Activated CD8-positive, alpha-beta memory T cell treated with anti-CD3 and anti-CD28 coated beads, Interleukin-2, amount 10 ng/mL, durations not matched to agents 7 days and 5 days (primary cell): ENCODE data around the gene HIBADH. TPM values are rescaled to one million over a fixed set of nuclear protein-coding genes. Genes with fewer than 3 reads are reported as not detected.
"Not testable (repeated sequence)": the region's sequence is repeated elsewhere in the genome, so short reads cannot be mapped to it uniquely, and the experiment has no call there.

Experiments
- ATAC-seq: fragments of 150-1000 bp; cut with Tn5 transposase; one replicate; pipeline ENCODE4 v1.10.0; 2021; ENCODE audit warnings: moderate library complexity
- CTCF ChIA-PET: fragments of 350-600 bp; sonication (Branson Sonifier 250); formaldehyde crosslinking; loops from one replicate; lab custom pipeline; 2021; ENCODE audit warnings: antibody characterized with exemption; lab: Charles Lee
- DNase-seq: peaks from one replicate; pipeline ENCODE4 v3.0.0-alpha.2; 2020
- H3K27ac Mint-ChIP-seq: one replicate; pipeline ENCODE4 v1.8.0; 2021; ENCODE audit warnings: mild to moderate bottlenecking, mixed read lengths
- H3K27me3 Mint-ChIP-seq: one replicate; pipeline ENCODE4 v1.8.0; 2021; ENCODE audit warnings: mixed read lengths
- H3K36me3 Mint-ChIP-seq: one replicate; pipeline ENCODE4 v1.8.0; 2021; ENCODE audit warnings: mild to moderate bottlenecking, mixed read lengths
- H3K4me1 Mint-ChIP-seq: one replicate; pipeline ENCODE4 v1.8.0; 2021; ENCODE audit warnings: mixed read lengths
- H3K4me3 Mint-ChIP-seq: one replicate; pipeline ENCODE4 v1.8.0; 2021; ENCODE audit warnings: mild to moderate bottlenecking, moderate library complexity, mixed read lengths
- H3K9me3 Mint-ChIP-seq: one replicate; pipeline ENCODE4 v1.8.0; 2022; ENCODE audit warnings: low read depth, mixed read lengths
- total RNA-seq, 2 experiments: library from RNA; stranded (reverse); gene quantifications; one replicate each; pipeline ENCODE4 v1.2.3, GENCODE V29; 2021

The HIBADH gene
- total RNA-seq, 2 experiments from 2014 or later = 13.1 to 15.8 TPM

- Mint-ChIP-seq H3K4me1 (peaks cover 16% of the 10 kb centered on the region), H3K36me3 (peaks cover 15% of the 10 kb centered on the region), H3K27ac (peak overlapping the region; percentile 34), H3K27me3 (no peaks in the 10 kb centered on the region), H3K9me3 (no peaks in the 10 kb centered on the region), H3K4me3 (peak overlapping the region; percentile 49)
- CTCF ChIA-PET = interaction anchor here (1.1 to 1.9 kb wide), 3 partner anchors 12 to 133 kb away, joined by 3 to 7 read pairs (median 4); partner anchors contain the start of gene HIBADH
- no peak for ATAC-seq
- DNase-seq = no peak
Measured at GRCh38 chr7:27641581-27642230, 21.0 kb downstream of the HIBADH start.

- no peaks in the 10 kb centered on the region for H3K27me3 Mint-ChIP-seq
- peaks cover 23% of the 10 kb centered on the region for H3K4me1 Mint-ChIP-seq
- DNase-seq (no peak), ATAC-seq (no peak)
- H3K36me3 Mint-ChIP-seq = peaks cover 15% of the 10 kb centered on the region
- peak overlapping the region; percentile 16 for H3K4me3 Mint-ChIP-seq
- H3K27ac Mint-ChIP-seq = peak overlapping the region; percentile 34
- CTCF ChIA-PET = interaction anchor here (1.1 to 1.8 kb wide), 2 partner anchors 13 to 134 kb away, joined by 3 to 7 read pairs; no protein-coding TSS in a partner anchor
- H3K9me3 Mint-ChIP-seq = no peaks in the 10 kb centered on the region
Measured at GRCh38 chr7:27640884-27641574, 21.7 kb downstream of the HIBADH start.

- CTCF ChIA-PET = interaction anchor here (0.8 kb wide), 1 partner anchor 9 kb away, joined by 3 read pairs; no protein-coding TSS in a partner anchor
- Mint-ChIP-seq H3K27me3 (no peaks in the 10 kb centered on the region), H3K27ac (no peak overlapping the region), H3K4me3 (no peak overlapping the region), H3K4me1 (peaks cover 33% of the 10 kb centered on the region), H3K9me3 (no peaks in the 10 kb centered on the region), H3K36me3 (peaks cover 15% of the 10 kb centered on the region)
- DNase-seq (no peak), ATAC-seq (no peak)
Measured at GRCh38 chr7:27639851-27640250, 22.8 kb downstream of the HIBADH start.

GRCh38 chr7:27639048-27639447 lies 23.6 kb downstream of the HIBADH start:
- CTCF ChIA-PET, DNase-seq, H3K9me3 Mint-ChIP-seq, ATAC-seq, H3K27ac Mint-ChIP-seq, H3K4me3 Mint-ChIP-seq, H3K27me3 Mint-ChIP-seq: not testable (repeated sequence)
- Mint-ChIP-seq H3K4me1 (peaks cover 38% of the 10 kb centered on the region), H3K36me3 (peaks cover 13% of the 10 kb centered on the region)

GRCh38 chr7:27636326-27637006 lies 26.2 kb downstream of the HIBADH start:
- Mint-ChIP-seq H3K27me3 (no peaks in the 10 kb centered on the region), H3K36me3 (peaks cover 17% of the 10 kb centered on the region), H3K9me3 (no peaks in the 10 kb centered on the region), H3K4me3 (no peak overlapping the region), H3K4me1 (peaks cover 29% of the 10 kb centered on the region), H3K27ac (peak overlapping the region; percentile 67)
- DNase-seq (no peak), ATAC-seq (no peak)
- CTCF ChIA-PET = interaction anchor here (0.8 kb wide), 1 partner anchor 165 kb away, joined by 4 read pairs; no protein-coding TSS in a partner anchor

- Mint-ChIP-seq H3K9me3 (no peaks in the 10 kb centered on the region), H3K4me3 (no peak overlapping the region), H3K4me1 (peaks cover 24% of the 10 kb centered on the region), H3K27me3 (no peaks in the 10 kb centered on the region), H3K36me3 (peaks cover 17% of the 10 kb centered on the region), H3K27ac (peak overlapping the region; percentile 53)
- CTCF ChIA-PET = no interaction called here
- peak; percentile 49 for ATAC-seq
- peak; percentile 43 for DNase-seq
Measured at GRCh38 chr7:27635728-27636127, 27.0 kb downstream of the HIBADH start.

- peak overlapping the region; percentile 25 for H3K27ac Mint-ChIP-seq
- no peak for DNase-seq
- peaks cover 17% of the 10 kb centered on the region for H3K36me3 Mint-ChIP-seq
- peak overlapping the region; percentile 3 for H3K4me3 Mint-ChIP-seq
- ATAC-seq = no peak
- CTCF ChIA-PET = interaction anchor here (2.1 kb wide), 1 partner anchor 8 kb away, joined by 6 read pairs; no protein-coding TSS in a partner anchor
- H3K4me1 Mint-ChIP-seq = peaks cover 24% of the 10 kb centered on the region
- no peaks in the 10 kb centered on the region for H3K9me3 Mint-ChIP-seq
- no peaks in the 10 kb centered on the region for H3K27me3 Mint-ChIP-seq
Measured at GRCh38 chr7:27634671-27635493, 27.8 kb downstream of the HIBADH start.

GRCh38 chr7:27633062-27633461 lies 29.6 kb downstream of the HIBADH start:
- CTCF ChIA-PET = interaction anchor here (2.1 kb wide), 1 partner anchor 10 kb away, joined by 6 read pairs; no protein-coding TSS in a partner anchor
- ATAC-seq = no peak
- Mint-ChIP-seq H3K36me3 (peaks cover 8% of the 10 kb centered on the region), H3K4me1 (peaks cover 24% of the 10 kb centered on the region), H3K27me3 (no peaks in the 10 kb centered on the region), H3K27ac (no peak overlapping the region), H3K9me3 (no peaks in the 10 kb centered on the region), H3K4me3 (no peak overlapping the region)
- no peak for DNase-seq

GRCh38 chr7:27631391-27631790 lies 31.3 kb downstream of the HIBADH start:
- H3K27me3 Mint-ChIP-seq = no peaks in the 10 kb centered on the region
- no peak overlapping the region for H3K4me3 Mint-ChIP-seq
- H3K9me3 Mint-ChIP-seq = no peaks in the 10 kb centered on the region
- ATAC-seq (no peak), DNase-seq (no peak)
- peaks cover 10% of the 10 kb centered on the region for H3K36me3 Mint-ChIP-seq
- CTCF ChIA-PET = interaction anchor here (0.6 to 0.7 kb wide), 2 partner anchors 12 to 15 kb away, joined by 3 to 4 read pairs; no protein-coding TSS in a partner anchor
- H3K4me1 Mint-ChIP-seq = peaks cover 18% of the 10 kb centered on the region
- no peak overlapping the region for H3K27ac Mint-ChIP-seq

GRCh38 chr7:27627146-27627545 lies 35.5 kb downstream of the HIBADH start:
- H3K36me3 Mint-ChIP-seq = peaks cover 18% of the 10 kb centered on the region
- H3K27ac Mint-ChIP-seq = no peak overlapping the region
- CTCF ChIA-PET = no interaction called here
- ATAC-seq = no peak
- no peaks in the 10 kb centered on the region for H3K27me3 Mint-ChIP-seq
- H3K4me3 Mint-ChIP-seq = no peak overlapping the region
- H3K4me1 Mint-ChIP-seq = no peaks in the 10 kb centered on the region
- no peaks in the 10 kb centered on the region for H3K9me3 Mint-ChIP-seq
- no peak for DNase-seq

GRCh38 chr7:27619492-27619891 lies 43.2 kb downstream of the HIBADH start:
- peaks cover 17% of the 10 kb centered on the region for H3K9me3 Mint-ChIP-seq
- no peak for DNase-seq
- H3K27ac Mint-ChIP-seq = no peak overlapping the region
- H3K27me3 Mint-ChIP-seq = no peaks in the 10 kb centered on the region
- CTCF ChIA-PET = interaction anchor here (1.1 kb wide), 1 partner anchor 15 kb away, joined by 4 read pairs; no protein-coding TSS in a partner anchor
- H3K4me3 Mint-ChIP-seq = no peak overlapping the region
- H3K36me3 Mint-ChIP-seq = peaks cover 45% of the 10 kb centered on the region
- no peak for ATAC-seq
- no peaks in the 10 kb centered on the region for H3K4me1 Mint-ChIP-seq

- H3K36me3 Mint-ChIP-seq = peaks cover 43% of the 10 kb centered on the region
- no peak overlapping the region for H3K27ac Mint-ChIP-seq
- no peaks in the 10 kb centered on the region for H3K27me3 Mint-ChIP-seq
- no peaks in the 10 kb centered on the region for H3K4me1 Mint-ChIP-seq
- CTCF ChIA-PET = interaction anchor here (1.7 kb wide), 1 partner anchor 11 kb away, joined by 6 read pairs; no protein-coding TSS in a partner anchor
- H3K4me3 Mint-ChIP-seq = no peak overlapping the region
- DNase-seq (no peak), ATAC-seq (no peak)
- H3K9me3 Mint-ChIP-seq = peaks cover 17% of the 10 kb centered on the region
Measured at GRCh38 chr7:27617651-27618381, 44.9 kb downstream of the HIBADH start.
